ENCODE data around the gene FBXW12. TPM values are rescaled to one million over a fixed set of nuclear protein-coding genes. Genes with fewer than 3 reads are reported as not detected.

FBXW12 gene
- total and polyA plus RNA-seq, 9 donors, result 0.05 to 0.30 (median 0.16) TPM; not detected in 2

DNA sequence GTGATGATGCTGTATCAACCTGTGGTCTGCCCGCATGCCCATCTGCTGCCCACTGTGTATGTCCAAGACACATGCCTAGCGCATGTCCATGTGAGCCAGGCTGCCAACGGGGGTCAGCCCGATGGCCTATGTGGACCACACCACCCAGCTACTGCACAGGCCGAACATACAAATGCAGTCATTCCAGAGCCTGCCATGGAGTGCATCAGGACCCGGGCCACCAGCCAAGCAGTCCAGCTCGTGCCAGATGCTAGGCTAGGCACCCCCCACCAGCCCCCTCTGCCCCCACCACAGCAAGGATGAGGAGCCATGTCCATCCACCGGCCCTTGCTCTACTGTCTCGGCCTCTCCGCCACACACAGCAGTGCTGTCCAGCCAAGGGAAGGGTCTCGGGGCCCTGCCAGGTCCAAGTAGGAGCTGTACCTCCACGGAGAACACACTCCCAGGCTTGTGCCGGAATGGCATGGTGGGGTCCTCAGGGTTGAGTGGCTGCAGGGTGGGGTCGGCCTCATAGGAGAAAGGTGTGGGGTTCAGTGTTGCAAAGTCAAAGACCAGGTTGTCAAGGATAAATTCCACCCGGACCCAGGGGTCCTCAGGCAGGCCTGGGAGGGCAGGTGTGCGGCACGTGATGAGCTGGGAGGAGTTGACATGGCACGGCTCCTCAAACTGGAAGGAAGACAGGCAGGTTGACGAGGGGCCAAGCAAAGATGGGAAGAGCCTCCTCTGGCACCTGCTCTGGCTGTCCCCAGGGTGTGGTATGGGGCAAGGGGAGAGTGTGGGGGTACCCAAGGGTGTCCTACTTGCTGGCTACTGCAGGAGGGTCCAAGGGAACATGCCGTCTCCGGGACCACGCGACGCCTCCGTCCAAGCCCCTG, 42.6 kb downstream of the FBXW12 start:
- no peaks in the 10 kb centered on the region for H3K4me1 ChIP-seq (ENCODE audit: control insufficient read depth, insufficient read depth, low read length)
- H3K27ac ChIP-seq (ENCODE audit: low read length), result no peak overlapping the region
- H3K36me3 ChIP-seq (ENCODE audit: control insufficient read depth, insufficient read depth, low read length), result peaks cover 86% of the 10 kb centered on the region
- H3K4me3 ChIP-seq (ENCODE audit: low read length), result no peak overlapping the region
- no peak for DNase-seq
- H3K27me3 ChIP-seq (ENCODE audit: control insufficient read depth, insufficient read depth, low read length), result no peaks in the 10 kb centered on the region
- 86% methylated on average over 23 of the region's 25 CpGs for WGBS (ENCODE audit: insufficient coverage)
- H3K9me3 ChIP-seq (replicated peaks; ENCODE audit: control insufficient read depth, low read depth, low read length), result no peaks in the 10 kb centered on the region

DNA sequence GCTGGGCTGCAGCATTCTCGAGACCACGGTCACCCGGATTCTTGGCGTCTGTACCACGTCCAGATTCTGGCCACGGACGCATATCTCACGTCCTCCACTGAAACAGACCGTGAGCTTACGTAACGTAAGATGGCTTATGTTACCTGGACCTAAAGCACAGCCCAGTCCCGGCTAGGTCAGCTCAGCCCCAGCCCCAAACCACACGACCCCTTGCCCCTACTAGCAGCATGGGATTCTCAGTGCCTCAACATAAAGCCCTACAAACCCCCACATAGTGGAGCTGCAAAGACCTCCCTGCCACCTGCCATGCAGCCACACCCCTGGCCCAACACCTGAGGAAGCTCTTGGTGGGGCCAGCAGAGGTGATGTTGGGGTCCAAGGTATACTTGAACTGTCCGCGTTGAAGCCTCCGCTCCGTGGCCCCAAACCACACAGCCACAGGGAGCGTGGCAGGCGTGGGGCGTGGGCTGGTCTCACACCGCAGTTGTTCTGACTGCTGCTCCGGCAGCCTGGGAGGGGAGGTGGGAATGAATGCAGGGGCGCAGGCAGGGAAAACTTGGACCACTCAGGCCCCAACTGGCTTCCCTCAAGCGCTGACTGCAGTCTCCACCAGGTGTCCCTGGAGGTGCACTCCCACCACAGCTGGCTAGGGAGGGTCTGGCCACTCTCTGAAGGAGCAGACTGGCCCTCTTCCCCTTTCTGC, 43.4 kb downstream of the FBXW12 start:
- Histone ChIP-seq H3K36me3 (ENCODE audit: control insufficient read depth, insufficient read depth, low read length) (peaks cover 79% of the 10 kb centered on the region), H3K27ac (ENCODE audit: low read length) (no peak overlapping the region)

DNA sequence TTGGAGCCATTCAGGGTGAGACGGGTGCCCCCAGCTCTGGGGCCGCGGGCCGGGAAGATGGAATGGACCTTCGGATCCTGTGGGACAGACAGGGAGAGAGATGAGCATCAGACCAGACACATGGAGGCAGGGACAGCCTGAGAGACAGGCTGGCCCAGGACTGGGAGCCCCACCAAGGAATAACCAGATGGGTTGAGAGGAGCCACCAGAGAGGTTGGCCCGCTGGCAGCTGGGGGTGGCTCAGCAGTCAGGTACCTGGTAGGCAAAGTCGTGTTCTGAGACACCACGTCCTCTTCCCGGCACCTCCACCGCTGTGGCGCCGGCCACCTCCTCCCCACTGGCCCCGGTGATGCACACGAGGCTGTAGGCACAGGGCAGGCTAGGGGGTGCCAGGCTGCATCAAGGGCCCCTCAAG, 44.1 kb downstream of the FBXW12 start:
- DNase-seq, result no peak
- H3K9me3 ChIP-seq (replicated peaks; ENCODE audit: control insufficient read depth, low read depth, low read length), result no peaks in the 10 kb centered on the region
- H3K4me3 ChIP-seq (ENCODE audit: low read length), result no peak overlapping the region
- H3K27me3 ChIP-seq (ENCODE audit: control insufficient read depth, insufficient read depth, low read length), result no peaks in the 10 kb centered on the region
- no peak overlapping the region for H3K27ac ChIP-seq (ENCODE audit: low read length)
- 90% methylated on average over 14 of the region's 14 CpGs for WGBS (ENCODE audit: insufficient coverage)
- no peaks in the 10 kb centered on the region for H3K4me1 ChIP-seq (ENCODE audit: control insufficient read depth, insufficient read depth, low read length)
- peaks cover 72% of the 10 kb centered on the region for H3K36me3 ChIP-seq (ENCODE audit: control insufficient read depth, insufficient read depth, low read length)

More for the DNA sequence above, 43.4 kb downstream of the FBXW12 start:
- 83% methylated on average over 14 of the region's 24 CpGs for WGBS (ENCODE audit: insufficient coverage)
- H3K9me3 ChIP-seq (replicated peaks; ENCODE audit: control insufficient read depth, low read depth, low read length), result no peaks in the 10 kb centered on the region
- H3K4me1 ChIP-seq (ENCODE audit: control insufficient read depth, insufficient read depth, low read length), result no peaks in the 10 kb centered on the region
- H3K27me3 ChIP-seq (ENCODE audit: control insufficient read depth, insufficient read depth, low read length), result no peaks in the 10 kb centered on the region
- H3K4me3 ChIP-seq (ENCODE audit: low read length), result no peak overlapping the region
- no peak for DNase-seq

DNA sequence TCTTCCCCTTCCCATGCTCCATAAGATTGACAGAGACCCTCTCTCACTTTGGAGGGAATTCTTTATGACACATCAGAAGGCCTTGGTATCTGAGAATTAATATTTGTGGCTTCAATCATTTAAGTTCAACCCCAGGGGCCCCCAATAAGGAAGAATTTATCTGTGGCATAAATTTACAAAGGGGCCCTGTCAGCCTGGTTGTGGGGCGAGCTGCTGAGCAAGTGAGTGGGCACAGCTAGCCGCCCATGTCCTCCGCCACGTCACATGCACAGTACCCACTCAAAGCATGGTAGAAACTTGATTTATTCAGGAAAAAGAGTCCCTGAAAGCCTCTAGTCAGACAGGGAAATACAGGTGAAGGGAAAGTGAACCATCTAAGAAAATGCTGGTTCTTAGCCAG, 44.5 kb downstream of the FBXW12 start:
- no peak for DNase-seq
- H3K9me3 ChIP-seq (replicated peaks; ENCODE audit: control insufficient read depth, low read depth, low read length), result no peaks in the 10 kb centered on the region
- peaks cover 68% of the 10 kb centered on the region for H3K36me3 ChIP-seq (ENCODE audit: control insufficient read depth, insufficient read depth, low read length)
- H3K27me3 ChIP-seq (ENCODE audit: control insufficient read depth, insufficient read depth, low read length), result no peaks in the 10 kb centered on the region
- no peak overlapping the region for H3K4me3 ChIP-seq (ENCODE audit: low read length)
- 100% methylated on average over 2 of the region's 4 CpGs for WGBS (ENCODE audit: insufficient coverage)
- no peak overlapping the region for H3K27ac ChIP-seq (ENCODE audit: low read length)
- no peaks in the 10 kb centered on the region for H3K4me1 ChIP-seq (ENCODE audit: control insufficient read depth, insufficient read depth, low read length)

DNA sequence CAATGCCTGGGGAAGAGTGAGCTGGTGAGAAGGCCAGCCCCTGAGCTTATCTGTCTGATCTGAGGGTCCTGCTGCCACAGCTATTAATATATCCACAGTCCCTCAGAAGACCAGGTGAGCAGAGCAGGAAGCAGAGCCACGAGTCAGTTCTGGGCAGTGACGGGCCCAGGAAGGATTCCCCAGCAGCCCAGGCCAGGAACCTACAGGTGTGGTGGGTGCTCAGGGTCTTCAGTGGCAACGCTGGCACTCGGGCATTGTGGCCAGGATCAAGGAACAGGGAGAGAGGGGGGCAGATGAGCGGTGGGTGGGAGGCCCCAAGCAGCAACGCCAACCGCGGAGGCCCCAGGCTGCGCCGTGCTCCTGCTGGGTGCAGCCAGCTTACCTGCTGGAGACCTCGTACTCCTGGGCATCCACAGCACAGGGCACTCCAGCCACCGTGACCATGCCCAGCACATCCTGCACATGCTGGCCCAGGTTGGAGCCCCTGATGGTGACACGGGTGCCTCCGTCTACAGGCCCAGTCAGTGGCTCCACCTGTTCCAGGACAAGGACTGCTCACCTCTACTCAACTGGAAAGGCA, 45.6 kb downstream of the FBXW12 start:
- 97% methylated on average over 14 of the region's 14 CpGs for WGBS (ENCODE audit: insufficient coverage)
- H3K27ac ChIP-seq (ENCODE audit: low read length), result no peak overlapping the region
- peaks cover 58% of the 10 kb centered on the region for H3K36me3 ChIP-seq (ENCODE audit: control insufficient read depth, insufficient read depth, low read length)
- no peaks in the 10 kb centered on the region for H3K27me3 ChIP-seq (ENCODE audit: control insufficient read depth, insufficient read depth, low read length)
- DNase-seq, result no peak
- H3K4me1 ChIP-seq (ENCODE audit: control insufficient read depth, insufficient read depth, low read length), result peaks cover 6% of the 10 kb centered on the region
- H3K9me3 ChIP-seq (replicated peaks; ENCODE audit: control insufficient read depth, low read depth, low read length), result no peaks in the 10 kb centered on the region
- no peak overlapping the region for H3K4me3 ChIP-seq (ENCODE audit: low read length)

DNA sequence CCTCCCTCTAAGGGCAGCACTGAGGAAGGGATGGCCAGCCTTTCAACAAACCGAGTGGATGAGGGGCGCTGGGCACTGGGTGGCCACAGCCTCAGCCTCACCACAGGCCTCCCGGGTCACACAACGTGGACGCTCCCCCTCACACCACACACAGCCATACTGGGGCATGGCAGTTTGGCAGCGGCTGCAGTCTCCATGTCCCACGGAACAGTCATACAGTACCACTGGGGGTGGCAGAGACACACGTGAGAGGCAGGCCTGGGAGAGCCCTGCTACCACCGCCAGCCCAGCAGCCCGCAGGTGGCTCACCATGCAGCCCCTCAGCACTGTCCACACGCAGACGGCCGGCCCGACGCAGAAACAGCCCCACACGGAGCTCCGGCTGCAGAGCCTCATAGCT, 46.1 kb downstream of the FBXW12 start:
- H3K27ac ChIP-seq (ENCODE audit: low read length), result no peak overlapping the region
- peaks cover 53% of the 10 kb centered on the region for H3K36me3 ChIP-seq (ENCODE audit: control insufficient read depth, insufficient read depth, low read length)
- DNase-seq, result no peak
- no peak overlapping the region for H3K4me3 ChIP-seq (ENCODE audit: low read length)
- WGBS (ENCODE audit: insufficient coverage), result 89% methylated on average over 16 of the region's 17 CpGs
- peaks cover 12% of the 10 kb centered on the region for H3K4me1 ChIP-seq (ENCODE audit: control insufficient read depth, insufficient read depth, low read length)
- no peaks in the 10 kb centered on the region for H3K9me3 ChIP-seq (replicated peaks; ENCODE audit: control insufficient read depth, low read depth, low read length)
- no peaks in the 10 kb centered on the region for H3K27me3 ChIP-seq (ENCODE audit: control insufficient read depth, insufficient read depth, low read length)

DNA sequence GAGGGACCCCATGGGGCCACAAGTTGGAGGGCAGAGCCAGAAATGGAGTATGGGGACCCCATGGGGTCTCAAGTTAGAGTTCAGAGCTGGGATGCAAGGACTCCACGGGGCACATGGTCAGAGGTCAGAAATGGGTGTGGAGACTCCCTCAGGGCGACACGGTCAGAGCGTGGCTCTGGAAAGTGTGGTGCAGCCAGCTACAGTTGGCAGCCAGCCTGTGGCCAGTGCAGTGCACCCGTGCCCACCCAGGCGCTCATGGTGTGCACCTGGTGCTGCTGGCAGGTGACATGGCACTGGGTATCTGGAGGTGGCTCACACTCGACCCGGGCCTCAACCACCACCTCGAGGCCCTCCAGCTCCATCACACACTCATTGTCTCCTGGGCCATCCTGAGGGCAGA, 46.6 kb downstream of the FBXW12 start:
- Histone ChIP-seq H3K27ac (ENCODE audit: low read length) (no peak overlapping the region), H3K27me3 (ENCODE audit: control insufficient read depth, insufficient read depth, low read length) (no peaks in the 10 kb centered on the region), H3K4me1 (ENCODE audit: control insufficient read depth, insufficient read depth, low read length) (peaks cover 16% of the 10 kb centered on the region), H3K36me3 (ENCODE audit: control insufficient read depth, insufficient read depth, low read length) (peaks cover 51% of the 10 kb centered on the region), H3K9me3 (replicated peaks; ENCODE audit: control insufficient read depth, low read depth, low read length) (no peaks in the 10 kb centered on the region), H3K4me3 (ENCODE audit: low read length) (no peak overlapping the region)
- no peak for DNase-seq
- WGBS (ENCODE audit: insufficient coverage), result 89% methylated on average over 9 of the region's 9 CpGs

DNA sequence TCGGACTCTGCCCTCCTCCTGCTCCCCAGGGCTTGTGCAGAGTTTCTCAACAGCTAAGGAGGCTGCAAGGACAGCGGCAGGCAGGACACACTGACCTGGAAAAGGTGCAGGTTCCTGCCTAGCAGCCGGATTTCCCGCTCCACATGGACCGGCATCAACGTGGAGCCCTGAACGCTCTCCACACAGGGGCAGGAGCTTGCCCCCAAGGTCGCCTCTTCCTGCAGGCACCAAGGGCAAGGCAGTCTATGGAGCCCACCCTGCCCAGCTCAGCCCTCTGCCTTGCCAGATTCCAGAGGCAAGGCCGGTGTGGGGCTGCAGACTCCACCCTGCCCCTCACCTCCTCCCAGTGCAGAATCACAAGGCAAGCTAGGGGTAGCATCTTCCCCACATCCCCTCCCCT, 47.1 kb downstream of the FBXW12 start:
- no peak for DNase-seq
- no peaks in the 10 kb centered on the region for H3K9me3 ChIP-seq (replicated peaks; ENCODE audit: control insufficient read depth, low read depth, low read length)
- H3K4me1 ChIP-seq (ENCODE audit: control insufficient read depth, insufficient read depth, low read length), result peaks cover 21% of the 10 kb centered on the region
- peaks cover 48% of the 10 kb centered on the region for H3K36me3 ChIP-seq (ENCODE audit: control insufficient read depth, insufficient read depth, low read length)
- no peak overlapping the region for H3K4me3 ChIP-seq (ENCODE audit: low read length)
- no peak overlapping the region for H3K27ac ChIP-seq (ENCODE audit: low read length)
- H3K27me3 ChIP-seq (ENCODE audit: control insufficient read depth, insufficient read depth, low read length), result no peaks in the 10 kb centered on the region
- 88% methylated on average over 8 of the region's 9 CpGs for WGBS (ENCODE audit: insufficient coverage)

DNA sequence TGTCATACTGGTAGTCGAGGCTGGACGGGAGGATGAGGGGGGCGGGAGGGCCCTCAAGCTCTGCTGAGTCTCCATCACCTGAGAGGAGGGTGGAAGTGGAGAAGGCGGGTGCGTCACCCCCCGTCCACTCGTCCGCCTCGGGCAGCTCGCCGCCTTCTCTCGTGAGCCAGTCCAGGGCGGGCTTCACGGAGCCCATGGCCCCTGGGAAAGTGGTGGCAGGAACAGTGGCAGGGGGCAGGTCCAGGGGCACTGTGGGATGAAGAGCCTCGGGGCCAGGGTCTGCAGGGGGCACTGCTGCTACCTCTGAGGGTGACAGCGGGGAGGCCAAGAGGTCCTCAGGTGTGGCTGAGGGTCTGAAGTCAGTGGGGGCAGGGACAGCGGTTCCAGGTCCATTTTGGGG, 47.6 kb downstream of the FBXW12 start:
- 91% methylated on average over 16 of the region's 17 CpGs for WGBS (ENCODE audit: insufficient coverage)
- Histone ChIP-seq H3K36me3 (ENCODE audit: control insufficient read depth, insufficient read depth, low read length) (peaks cover 43% of the 10 kb centered on the region), H3K27ac (ENCODE audit: low read length) (no peak overlapping the region), H3K9me3 (replicated peaks; ENCODE audit: control insufficient read depth, low read depth, low read length) (no peaks in the 10 kb centered on the region), H3K4me3 (ENCODE audit: low read length) (no peak overlapping the region), H3K4me1 (ENCODE audit: control insufficient read depth, insufficient read depth, low read length) (peaks cover 25% of the 10 kb centered on the region), H3K27me3 (ENCODE audit: control insufficient read depth, insufficient read depth, low read length) (no peaks in the 10 kb centered on the region)
- DNase-seq, result no peak

DNA sequence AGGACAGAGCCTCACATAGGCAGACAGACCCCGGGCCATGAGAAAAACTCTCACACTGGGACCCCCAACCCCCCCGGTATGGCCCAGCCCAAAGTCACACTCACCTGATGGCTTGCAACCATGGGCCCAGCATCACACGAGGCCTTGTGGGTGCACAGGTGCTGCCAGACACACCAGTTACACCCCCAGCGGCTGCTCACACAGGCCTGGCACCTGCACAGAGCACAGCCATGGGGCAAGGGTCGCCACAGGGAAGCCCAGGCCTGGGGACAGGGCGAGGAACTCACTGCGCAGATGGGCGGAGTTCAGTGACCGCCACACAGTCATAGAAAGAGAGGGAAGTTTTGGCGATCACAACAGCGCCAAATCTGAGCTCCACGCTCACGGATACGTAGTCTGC, 48.5 kb downstream of the FBXW12 start:
- WGBS (ENCODE audit: insufficient coverage), result 85% methylated on average over 14 of the region's 14 CpGs
- DNase-seq, result no peak
- peaks cover 35% of the 10 kb centered on the region for H3K4me1 ChIP-seq (ENCODE audit: control insufficient read depth, insufficient read depth, low read length)
- H3K4me3 ChIP-seq (ENCODE audit: low read length), result no peak overlapping the region
- no peaks in the 10 kb centered on the region for H3K9me3 ChIP-seq (replicated peaks; ENCODE audit: control insufficient read depth, low read depth, low read length)
- no peaks in the 10 kb centered on the region for H3K27me3 ChIP-seq (ENCODE audit: control insufficient read depth, insufficient read depth, low read length)
- no peak overlapping the region for H3K27ac ChIP-seq (ENCODE audit: low read length)
- H3K36me3 ChIP-seq (ENCODE audit: control insufficient read depth, insufficient read depth, low read length), result peaks cover 35% of the 10 kb centered on the region

Measured in muscle of leg (tissue), 11 donors.